ENCODE results near the gene ZNF335. TPM values are rescaled to one million over a fixed set of nuclear protein-coding genes. Genes with fewer than 3 reads are reported as not detected.

Gene ZNF335, protein sequence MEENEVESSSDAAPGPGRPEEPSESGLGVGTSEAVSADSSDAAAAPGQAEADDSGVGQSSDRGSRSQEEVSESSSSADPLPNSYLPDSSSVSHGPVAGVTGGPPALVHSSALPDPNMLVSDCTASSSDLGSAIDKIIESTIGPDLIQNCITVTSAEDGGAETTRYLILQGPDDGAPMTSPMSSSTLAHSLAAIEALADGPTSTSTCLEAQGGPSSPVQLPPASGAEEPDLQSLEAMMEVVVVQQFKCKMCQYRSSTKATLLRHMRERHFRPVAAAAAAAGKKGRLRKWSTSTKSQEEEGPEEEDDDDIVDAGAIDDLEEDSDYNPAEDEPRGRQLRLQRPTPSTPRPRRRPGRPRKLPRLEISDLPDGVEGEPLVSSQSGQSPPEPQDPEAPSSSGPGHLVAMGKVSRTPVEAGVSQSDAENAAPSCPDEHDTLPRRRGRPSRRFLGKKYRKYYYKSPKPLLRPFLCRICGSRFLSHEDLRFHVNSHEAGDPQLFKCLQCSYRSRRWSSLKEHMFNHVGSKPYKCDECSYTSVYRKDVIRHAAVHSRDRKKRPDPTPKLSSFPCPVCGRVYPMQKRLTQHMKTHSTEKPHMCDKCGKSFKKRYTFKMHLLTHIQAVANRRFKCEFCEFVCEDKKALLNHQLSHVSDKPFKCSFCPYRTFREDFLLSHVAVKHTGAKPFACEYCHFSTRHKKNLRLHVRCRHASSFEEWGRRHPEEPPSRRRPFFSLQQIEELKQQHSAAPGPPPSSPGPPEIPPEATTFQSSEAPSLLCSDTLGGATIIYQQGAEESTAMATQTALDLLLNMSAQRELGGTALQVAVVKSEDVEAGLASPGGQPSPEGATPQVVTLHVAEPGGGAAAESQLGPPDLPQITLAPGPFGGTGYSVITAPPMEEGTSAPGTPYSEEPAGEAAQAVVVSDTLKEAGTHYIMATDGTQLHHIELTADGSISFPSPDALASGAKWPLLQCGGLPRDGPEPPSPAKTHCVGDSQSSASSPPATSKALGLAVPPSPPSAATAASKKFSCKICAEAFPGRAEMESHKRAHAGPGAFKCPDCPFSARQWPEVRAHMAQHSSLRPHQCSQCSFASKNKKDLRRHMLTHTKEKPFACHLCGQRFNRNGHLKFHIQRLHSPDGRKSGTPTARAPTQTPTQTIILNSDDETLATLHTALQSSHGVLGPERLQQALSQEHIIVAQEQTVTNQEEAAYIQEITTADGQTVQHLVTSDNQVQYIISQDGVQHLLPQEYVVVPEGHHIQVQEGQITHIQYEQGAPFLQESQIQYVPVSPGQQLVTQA (N-terminal part only)
- 6.9 to 9.6 TPM (median 8.9 TPM) in 5 replicates for total RNA-seq (2022; extraction: Qiagen RNA extraction; ENCODE audit: low read depth)

DNA sequence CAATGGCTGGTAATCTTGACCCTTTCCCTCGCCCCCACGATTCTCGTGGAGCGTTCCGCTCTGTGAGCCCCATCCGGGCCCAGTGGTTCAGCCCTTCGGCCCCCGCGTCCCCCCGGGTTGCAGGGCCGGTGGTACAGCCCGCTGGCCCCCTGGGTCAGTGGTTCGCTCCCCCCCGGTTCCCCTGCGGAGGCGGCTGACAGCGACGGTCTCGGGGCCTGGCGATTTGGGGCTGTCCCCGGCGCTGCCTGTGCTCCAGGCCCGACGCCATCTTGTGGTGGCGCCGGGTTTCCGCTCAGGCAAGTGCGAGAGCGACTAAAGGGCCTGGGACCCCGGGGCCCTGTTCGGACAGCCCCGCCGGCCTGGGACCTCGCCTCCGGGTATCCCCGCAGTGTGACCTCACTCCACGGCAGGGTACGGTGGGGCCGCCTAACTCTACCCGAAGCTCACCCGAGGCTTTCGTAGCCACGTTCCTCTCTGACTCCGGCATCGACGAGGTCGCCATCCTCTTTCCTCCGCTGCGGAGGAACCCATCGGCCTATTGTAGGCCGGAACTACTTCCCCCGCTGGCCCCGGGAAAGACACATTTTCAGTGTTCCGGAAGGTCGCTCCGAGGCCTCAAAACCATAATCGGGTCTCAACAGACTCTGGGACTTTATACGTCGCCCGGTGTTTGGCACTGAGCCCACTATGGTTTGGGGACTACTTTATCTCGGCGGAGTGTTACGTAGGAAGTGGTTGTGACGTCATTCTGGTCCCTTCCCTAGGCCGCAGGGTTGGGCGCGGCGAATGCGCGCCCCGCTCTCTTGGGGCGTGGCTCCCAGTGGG lies at the start of gene ZNF335:
TSS of gene ZNF335 (minus strand) at position 529 of the 825 bp plus-strand sequence. CDS start 793 bp downstream, outside the sequence.

DNA sequence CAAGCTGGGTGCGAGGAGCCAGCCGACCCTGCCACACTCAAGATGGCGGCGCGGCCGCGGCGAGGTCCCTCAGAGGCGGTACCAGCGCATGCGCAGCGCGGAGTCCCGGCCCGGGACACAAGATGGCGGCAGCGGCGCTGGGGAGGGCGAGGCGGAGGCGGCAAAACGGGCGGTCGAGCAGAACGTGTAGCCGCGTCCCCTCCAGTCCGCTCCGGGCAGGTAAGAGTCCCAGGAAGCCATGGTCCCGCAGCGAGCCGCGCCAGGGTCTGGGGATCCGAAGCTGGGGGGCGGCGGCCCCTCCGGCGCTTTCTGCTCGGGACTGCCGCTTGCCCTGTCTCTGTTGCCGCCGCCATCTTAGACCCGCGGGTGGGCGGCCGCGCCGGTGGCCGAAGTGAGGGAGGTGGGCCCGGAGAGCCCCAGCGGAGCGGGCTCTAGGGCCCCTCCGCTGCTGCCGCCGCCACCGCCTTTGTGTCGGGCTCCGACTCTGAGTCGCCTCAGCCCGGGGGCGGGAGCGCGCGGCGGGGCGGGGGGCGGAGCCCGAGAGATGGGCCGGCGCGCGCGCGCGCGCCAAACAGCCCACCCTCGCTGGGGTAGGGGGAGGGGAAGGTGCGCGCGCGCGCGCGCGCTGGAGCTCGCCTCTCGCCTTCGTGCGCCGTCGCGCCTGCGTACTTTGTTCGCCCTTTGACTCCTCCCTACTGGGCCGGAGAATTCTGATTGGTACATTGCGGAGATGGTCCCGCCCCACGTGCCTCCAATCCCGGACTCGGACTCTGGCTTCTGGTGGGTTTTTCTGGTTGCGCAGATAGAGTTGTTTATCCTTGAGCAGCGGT lies 37.2 kb downstream of the ZNF335 start, which contains the start of gene PCIF1:
TSS of gene PCIF1 (plus strand) at position 98 of the 830 bp plus-strand sequence. CDS start 4,317 bp downstream, outside the sequence.

DNA sequence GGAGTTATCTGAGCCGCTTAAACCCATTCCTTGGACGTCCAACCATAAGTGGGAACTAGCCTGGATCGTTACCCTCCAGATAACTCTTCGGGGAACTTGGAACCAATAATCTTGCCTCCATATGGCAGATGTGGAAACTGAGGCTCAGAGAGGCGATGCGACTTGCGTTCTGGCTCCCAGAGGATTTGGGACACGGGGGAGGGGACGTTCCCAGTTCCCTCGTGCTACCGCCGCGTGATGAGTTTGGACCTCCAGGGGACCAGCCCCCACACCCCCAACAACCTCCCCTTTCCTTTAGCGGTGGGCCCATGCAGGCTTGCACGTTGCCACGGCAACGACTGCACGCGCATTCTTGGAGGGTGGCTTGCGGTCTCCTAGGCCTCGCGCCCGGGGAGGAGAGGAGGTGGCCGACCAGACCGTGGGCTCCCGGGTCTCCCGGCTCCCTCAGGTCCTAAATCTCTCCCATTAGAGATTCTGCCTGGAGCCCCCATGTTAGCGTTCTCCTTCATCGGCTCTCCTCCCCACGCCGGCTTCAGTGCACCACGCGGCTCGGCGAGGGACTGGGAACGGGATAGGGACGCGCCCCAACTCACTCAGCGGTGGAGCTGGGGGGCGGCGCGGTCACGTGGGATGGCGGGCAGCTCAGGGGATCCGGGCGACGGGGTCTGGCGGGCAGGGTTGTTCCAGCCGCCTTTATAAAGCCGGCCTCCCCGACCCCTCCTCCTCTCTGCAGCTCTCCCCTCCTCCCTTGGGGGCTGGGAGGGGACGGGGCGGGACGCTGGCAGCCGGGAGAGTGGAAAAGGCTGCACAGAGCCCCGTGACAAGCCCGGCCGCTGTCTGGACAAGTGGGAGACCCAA lies 60.3 kb downstream of the ZNF335 start, which contains the start of gene PLTP:
TSS of gene PLTP (minus strand) at position 670 of the 858 bp plus-strand sequence. CDS start 703 bp downstream, outside the sequence.

Other genes starting within 250 kb of the ZNF335 start
- not detected in 5 replicates for gene SPINT4, start 249.9 kb downstream of the ZNF335 start, total RNA-seq (2022; extraction: Qiagen RNA extraction; ENCODE audit: low read depth)
- 0.41 to 0.44 TPM in 2 of 5 replicates, not detected in the others for gene WFDC3, start 180.3 kb downstream of the ZNF335 start, total RNA-seq (2022; extraction: Qiagen RNA extraction; ENCODE audit: low read depth)
- 32.4 to 37.0 TPM (median 36.3 TPM) in 5 replicates for gene DNTTIP1, start 180.2 kb downstream of the ZNF335 start, total RNA-seq (2022; extraction: Qiagen RNA extraction; ENCODE audit: low read depth)
- gene UBE2C, start 159.6 kb downstream of the ZNF335 start, total RNA-seq (2022; extraction: Qiagen RNA extraction; ENCODE audit: low read depth), result 225 to 255 TPM (median 251 TPM) in 5 replicates
- gene TNNC2, start 144.9 kb downstream of the ZNF335 start, total RNA-seq (2022; extraction: Qiagen RNA extraction; ENCODE audit: low read depth), result 0.28 TPM in 2 of 5 replicates, not detected in the others
- 8.9 to 11.5 TPM (median 10.1 TPM) in 5 replicates for gene SNX21, start 138.4 kb downstream of the ZNF335 start, total RNA-seq (2022; extraction: Qiagen RNA extraction; ENCODE audit: low read depth)
- gene ACOT8, start 114.8 kb downstream of the ZNF335 start, total RNA-seq (2022; extraction: Qiagen RNA extraction; ENCODE audit: low read depth), result 17.5 to 19.4 TPM (median 18.7 TPM) in 5 replicates
- gene ZSWIM3, start 114.6 kb downstream of the ZNF335 start, total RNA-seq (2022; extraction: Qiagen RNA extraction; ENCODE audit: low read depth), result 1.3 to 1.7 TPM (median 1.5 TPM) in 5 replicates
- 4.8 to 6.4 TPM (median 5.8 TPM) in 5 replicates for gene ZSWIM1, start 91.0 kb downstream of the ZNF335 start, total RNA-seq (2022; extraction: Qiagen RNA extraction; ENCODE audit: low read depth)
- gene SPATA25, start 84.6 kb downstream of the ZNF335 start, total RNA-seq (2022; extraction: Qiagen RNA extraction; ENCODE audit: low read depth), result 0.56 to 0.74 TPM (median 0.69 TPM) in 5 replicates
- gene NEURL2, start 81.0 kb downstream of the ZNF335 start, total RNA-seq (2022; extraction: Qiagen RNA extraction; ENCODE audit: low read depth), result 0.99 to 1.3 TPM (median 1.1 TPM) in 5 replicates
- gene CTSA, start 80.9 kb downstream of the ZNF335 start, total RNA-seq (2022; extraction: Qiagen RNA extraction; ENCODE audit: low read depth), result 93.0 to 122 TPM (median 112 TPM) in 5 replicates
- 1.5 to 2.2 TPM (median 1.6 TPM) in 5 replicates for gene PLTP, start 60.0 kb downstream of the ZNF335 start, total RNA-seq (2022; extraction: Qiagen RNA extraction; ENCODE audit: low read depth)
- gene PCIF1, start 37.5 kb downstream of the ZNF335 start, total RNA-seq (2022; extraction: Qiagen RNA extraction; ENCODE audit: low read depth), result 28.9 to 34.6 TPM (median 34.0 TPM) in 5 replicates
- 0.25 to 0.61 TPM (median 0.46 TPM) in 5 replicates for gene MMP9, start 36.7 kb upstream of the ZNF335 start, total RNA-seq (2022; extraction: Qiagen RNA extraction; ENCODE audit: low read depth)
- gene SLC12A5, start 57.0 kb upstream of the ZNF335 start, total RNA-seq (2022; extraction: Qiagen RNA extraction; ENCODE audit: low read depth), result 11.7 to 15.2 TPM (median 15.1 TPM) in 5 replicates
- 20.4 to 23.8 TPM (median 20.7 TPM) in 5 replicates for gene NCOA5, start 117.8 kb upstream of the ZNF335 start, total RNA-seq (2022; extraction: Qiagen RNA extraction; ENCODE audit: low read depth)
- gene CD40, start 146.1 kb upstream of the ZNF335 start, total RNA-seq (2022; extraction: Qiagen RNA extraction; ENCODE audit: low read depth), result 3.3 to 5.7 TPM (median 4.6 TPM) in 5 replicates

Measured in A549 treated with GW870086 at 1 μM for 4 hours (cell line).